HG03025 (cell line): Measurements from ENCODE around the gene RPA3.

Experiments
- ATAC-seq: cut with Tn5 transposase; IDR thresholded peaks from one replicate; pipeline ENCODE4 v1.9.1; 2021; ENCODE audit warnings: mild to moderate bottlenecking, moderate library complexity; ENCODE audit not compliant: unreplicated experiment, low FRiP score

RPA3 gene

DNA sequence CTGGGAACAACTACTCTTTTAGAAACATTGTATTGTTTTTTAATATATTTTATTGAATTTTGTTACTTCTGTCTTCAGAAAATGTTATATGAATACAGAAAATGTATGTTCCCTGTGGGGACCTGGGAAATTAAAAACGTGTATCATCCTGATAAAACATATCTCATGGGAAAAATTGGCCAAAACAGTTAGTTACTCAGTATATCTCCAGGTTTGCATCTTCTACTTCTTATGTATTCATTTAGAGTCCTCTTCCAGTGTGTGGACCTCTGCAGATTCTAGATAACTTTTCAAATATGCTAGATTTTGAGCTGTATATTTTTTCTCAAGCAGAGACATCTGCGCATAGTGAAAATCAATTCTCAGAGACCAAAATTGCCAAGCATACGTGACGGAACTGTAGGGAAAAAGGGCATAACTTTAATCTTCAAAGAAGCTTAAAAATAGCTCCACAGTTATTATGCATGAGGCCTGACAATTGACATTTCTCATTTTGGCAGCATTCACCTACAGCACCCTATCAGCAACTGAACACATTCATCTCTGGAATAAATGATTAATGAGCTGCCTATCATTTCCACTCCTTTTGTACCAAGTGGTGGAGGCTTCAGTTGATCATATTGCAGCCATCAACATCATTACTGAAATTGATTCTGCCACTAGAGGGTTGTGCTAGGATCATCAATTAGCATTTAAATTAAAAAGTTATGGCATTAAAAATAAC is 104.2 kb downstream of the RPA3 start:
- ATAC-seq = no peak

DNA sequence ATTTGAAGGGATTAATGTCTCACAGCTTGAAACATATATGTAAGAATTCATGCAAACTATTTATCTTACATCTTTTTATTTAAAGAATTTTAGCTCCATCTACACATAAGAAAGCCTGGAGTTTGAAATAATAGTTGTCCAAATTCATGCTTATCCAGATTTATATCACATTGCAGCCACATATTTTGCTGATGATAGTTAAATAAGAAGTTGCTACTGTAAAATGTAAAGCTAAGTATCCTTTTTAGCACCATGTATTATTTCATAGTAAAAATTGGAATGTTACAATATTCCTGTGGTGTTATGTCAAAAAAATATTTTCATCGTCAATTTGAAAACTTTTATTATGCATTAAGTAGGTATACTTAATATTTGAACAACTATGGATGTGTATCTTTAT is 105.2 kb downstream of the RPA3 start:
- ATAC-seq = no peak

DNA sequence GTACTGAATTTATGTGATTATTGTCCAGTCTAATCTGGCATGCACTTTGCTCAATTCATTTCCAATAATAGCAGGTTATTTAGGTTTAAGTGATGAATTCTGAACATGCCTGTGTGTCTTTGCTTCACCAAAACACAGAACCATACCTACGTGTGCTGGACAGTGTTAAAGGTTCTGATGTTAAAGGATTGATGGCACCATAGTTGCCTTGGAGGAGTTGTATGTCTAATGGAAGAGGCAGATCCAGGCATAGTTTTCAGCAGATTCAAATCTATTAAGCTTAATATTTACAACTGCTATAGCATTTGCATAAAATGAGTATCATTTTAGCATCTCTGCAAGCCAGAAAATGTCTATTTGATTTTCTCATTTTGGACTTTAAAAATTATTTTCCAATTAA is 105.9 kb downstream of the RPA3 start:
- no peak for ATAC-seq

DNA sequence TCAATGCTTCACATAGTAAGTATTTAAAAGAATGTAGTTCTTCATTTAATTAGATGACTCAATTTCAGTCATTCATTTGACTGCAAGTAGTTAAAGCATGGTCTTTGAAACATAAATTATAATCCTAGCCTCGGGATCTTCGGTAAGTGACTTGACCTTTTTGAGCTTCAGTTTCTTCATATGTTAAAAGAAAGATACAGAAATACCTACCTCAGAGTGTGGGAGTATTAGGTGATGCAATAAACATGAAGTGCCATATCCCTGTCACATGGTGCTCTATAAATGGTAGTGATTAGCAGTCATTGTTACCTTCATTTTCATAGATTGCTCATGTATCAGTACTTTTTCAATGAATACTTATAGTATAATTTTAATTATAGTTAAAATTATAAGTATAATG is 109.1 kb downstream of the RPA3 start:
- ATAC-seq = no peak

DNA sequence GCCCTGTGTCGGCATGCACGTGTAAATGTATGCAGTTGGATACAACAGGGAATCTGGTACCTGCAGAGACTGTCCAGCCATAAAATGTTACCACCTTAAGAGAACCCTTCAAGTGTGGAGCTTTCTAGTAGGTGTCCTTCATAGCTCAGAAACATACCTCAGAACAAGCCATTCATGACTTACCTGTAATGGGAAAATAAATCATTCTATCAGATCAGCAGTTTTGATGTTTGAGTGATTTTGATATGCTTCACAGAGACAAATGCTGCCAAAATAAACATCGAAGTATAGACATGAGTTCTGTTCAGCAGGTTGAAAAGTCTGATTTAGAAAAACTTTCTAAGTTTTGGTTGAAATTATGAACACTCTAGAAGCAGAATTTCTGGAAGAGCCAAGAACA is 111.4 kb downstream of the RPA3 start:
- ATAC-seq = no peak

DNA sequence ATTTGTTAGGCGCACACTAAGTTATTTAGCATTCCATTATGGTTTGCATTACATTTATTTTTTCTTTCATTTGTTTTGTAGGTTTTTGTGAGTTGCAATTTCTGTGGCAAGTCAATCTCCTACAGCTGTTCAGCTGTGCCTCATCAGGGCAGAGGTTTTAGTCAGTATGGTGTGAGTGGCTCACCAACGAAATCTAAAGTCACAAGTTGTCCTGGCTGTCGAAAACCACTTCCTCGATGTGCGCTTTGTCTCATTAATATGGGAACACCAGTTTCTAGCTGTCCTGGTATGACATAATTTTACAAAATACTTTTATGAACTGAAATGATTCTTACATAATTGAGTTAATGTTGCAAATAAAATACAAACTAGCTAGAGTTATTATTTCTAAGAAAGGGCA is 122.2 kb downstream of the RPA3 start:
- no peak for ATAC-seq

DNA sequence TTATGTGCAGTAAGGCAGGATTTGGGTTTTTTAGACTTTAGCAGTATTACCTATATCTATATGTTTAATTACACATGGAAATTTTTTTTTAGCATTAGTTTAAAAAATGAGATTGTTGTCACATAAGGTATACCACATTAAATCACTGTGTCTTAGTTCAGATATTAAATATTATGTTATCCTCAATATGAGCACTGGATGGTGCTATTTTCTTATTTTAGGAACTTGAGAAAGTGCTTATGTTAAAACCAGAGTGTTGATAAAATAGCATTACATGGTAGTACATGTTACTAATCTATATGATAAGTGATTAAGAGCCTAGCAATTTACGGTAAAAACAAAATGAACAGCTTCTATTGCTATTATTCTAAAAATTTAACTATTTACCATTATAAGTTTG is 123.0 kb downstream of the RPA3 start:
- ATAC-seq = no peak
